Measurements from ENCODE around the gene EZH2. TPM values are rescaled to one million over a fixed set of nuclear protein-coding genes. Genes with fewer than 3 reads are reported as not detected.

Gene EZH2
- total RNA-seq, 2 experiments from 2014 or later, result 45.5 to 72.2 TPM

GRCh38 chr7:148783801-148784527 lies 100.1 kb downstream of the EZH2 start:
- H3K79me2 ChIP-seq (ENCODE audit: insufficient read depth, low read depth, low read length), result no peaks in the 10 kb centered on the region
- no peak for DNase-seq (ENCODE audit: low spot score)
- H3K4me3 ChIP-seq (ENCODE audit: low read depth, low read length, poor library complexity, severe bottlenecking), result no peak overlapping the region
- POLR2A ChIA-PET, result interaction anchor here (0.7 kb wide), 1 partner anchor 10 kb away, joined by 3 read pairs; no protein-coding TSS in a partner anchor
- no peak for TF ChIP-seq EZH2phosphoT487 (IDR thresholded peaks at IDR 0.05; ENCODE audit: borderline replicate concordance, low read depth, low read length)
- H4K20me1 ChIP-seq (ENCODE audit: insufficient read depth, low read length), result no peaks in the 10 kb centered on the region
- H2AFZ ChIP-seq (ENCODE audit: low read length), result no peak overlapping the region
- intact Hi-C loops (cut with micrococcal nuclease; ENCODE audit: unreplicated experiment), result no loop called here
- no peaks in the 10 kb centered on the region for H3K9me3 ChIP-seq (ENCODE audit: low read length)
- H3K36me3 ChIP-seq (ENCODE audit: insufficient read depth, low read length), result peaks cover 77% of the 10 kb centered on the region
- no peaks in the 10 kb centered on the region for H3K4me1 ChIP-seq (ENCODE audit: insufficient read depth, low read length, poor library complexity, severe bottlenecking)
- H3K27ac ChIP-seq (ENCODE audit: low read depth, low read length, poor library complexity, severe bottlenecking), result no peak overlapping the region
- CTCF ChIA-PET (ENCODE audit: unreplicated experiment), result no interaction called here
- no peak overlapping the region for H3K4me2 ChIP-seq (ENCODE audit: low read length)
- BruUV-seq (replicated peaks), result no TSS peak
- no peaks in the 10 kb centered on the region for H3K9me2 ChIP-seq (ENCODE audit: insufficient read depth, low read length)

- BruUV-seq (replicated peaks), result no TSS peak
- Histone ChIP-seq H3K79me2 (ENCODE audit: insufficient read depth, low read depth, low read length) (no peaks in the 10 kb centered on the region), H3K9me2 (ENCODE audit: insufficient read depth, low read length) (no peaks in the 10 kb centered on the region), H2AFZ (ENCODE audit: low read length) (no peak overlapping the region), H4K20me1 (ENCODE audit: insufficient read depth, low read length) (no peaks in the 10 kb centered on the region), H3K4me3 (ENCODE audit: low read depth, low read length, poor library complexity, severe bottlenecking) (no peak overlapping the region), H3K27ac (ENCODE audit: low read depth, low read length, poor library complexity, severe bottlenecking) (no peak overlapping the region), H3K4me1 (ENCODE audit: insufficient read depth, low read length, poor library complexity, severe bottlenecking) (no peaks in the 10 kb centered on the region), H3K4me2 (ENCODE audit: low read length) (no peak overlapping the region), H3K36me3 (ENCODE audit: insufficient read depth, low read length) (peaks cover 70% of the 10 kb centered on the region), H3K9me3 (ENCODE audit: low read length) (no peaks in the 10 kb centered on the region)
- ChIA-PET POLR2A (interaction anchor here (0.6 kb wide), 1 partner anchor 275 kb away, joined by 3 read pairs; no protein-coding TSS in a partner anchor), CTCF (ENCODE audit: unreplicated experiment) (interaction anchor here (0.6 kb wide), 1 partner anchor 18 kb away, joined by 3 read pairs; no protein-coding TSS in a partner anchor)
- TF ChIP-seq CTCF (conservative IDR thresholded peaks at IDR 0.05; ENCODE audit: low read length) (no peak), EZH2phosphoT487 (IDR thresholded peaks at IDR 0.05; ENCODE audit: borderline replicate concordance, low read depth, low read length) (no peak)
- DNase-seq (ENCODE audit: low spot score), result no peak
- intact Hi-C loops (cut with micrococcal nuclease; ENCODE audit: unreplicated experiment), result no loop called here
Measured at GRCh38 chr7:148782757-148783456, 101.2 kb downstream of the EZH2 start.

- ChIA-PET POLR2A (interaction anchor here (0.5 to 1.1 kb wide), 4 partner anchors 28 to 522 kb away, joined by 3 to 4 read pairs (median 3); partner anchors contain the start of gene CUL1), CTCF (ENCODE audit: unreplicated experiment) (interaction anchor here (0.9 kb wide), 1 partner anchor 13 kb away, joined by 3 read pairs; no protein-coding TSS in a partner anchor)
- Histone ChIP-seq H2AFZ (ENCODE audit: low read length) (no peak overlapping the region), H3K4me2 (ENCODE audit: low read length) (no peak overlapping the region), H3K79me2 (ENCODE audit: insufficient read depth, low read depth, low read length) (no peaks in the 10 kb centered on the region), H3K9me3 (ENCODE audit: low read length) (no peaks in the 10 kb centered on the region), H4K20me1 (ENCODE audit: insufficient read depth, low read length) (no peaks in the 10 kb centered on the region), H3K36me3 (ENCODE audit: insufficient read depth, low read length) (peaks cover 82% of the 10 kb centered on the region), H3K4me3 (ENCODE audit: low read depth, low read length, poor library complexity, severe bottlenecking) (no peak overlapping the region), H3K27ac (ENCODE audit: low read depth, low read length, poor library complexity, severe bottlenecking) (no peak overlapping the region), H3K9me2 (ENCODE audit: insufficient read depth, low read length) (no peaks in the 10 kb centered on the region), H3K4me1 (ENCODE audit: insufficient read depth, low read length, poor library complexity, severe bottlenecking) (no peaks in the 10 kb centered on the region)
- no peak for DNase-seq (ENCODE audit: low spot score)
- intact Hi-C loops (cut with micrococcal nuclease; ENCODE audit: unreplicated experiment), result no loop called here
- no TSS peak for BruUV-seq (replicated peaks)
- TF ChIP-seq EZH2phosphoT487 (IDR thresholded peaks at IDR 0.05; ENCODE audit: borderline replicate concordance, low read depth, low read length) (no peak), CTCF (conservative IDR thresholded peaks at IDR 0.05; ENCODE audit: low read length) (no peak)
Measured at GRCh38 chr7:148774471-148774870, 109.6 kb downstream of the EZH2 start.

Data from OCI-LY7 (cell line).